Activated CD4-positive, CD25-positive, alpha-beta regulatory T cell treated with anti-CD3 and anti-CD28 coated beads, Interleukin-2, amount 50 U/mL, for 16 hours (primary cell): ENCODE data around the gene PAPLN.
"Not testable (repeated sequence)": the region's sequence is repeated elsewhere in the genome, so short reads cannot be mapped to it uniquely, and the experiment has no call there.

Source experiments
- DNase-seq: peaks from one replicate; pipeline ENCODE4 v3.0.0-alpha.2; 2020; ENCODE audit warnings: low read depth, low spot score

PAPLN gene

DNA sequence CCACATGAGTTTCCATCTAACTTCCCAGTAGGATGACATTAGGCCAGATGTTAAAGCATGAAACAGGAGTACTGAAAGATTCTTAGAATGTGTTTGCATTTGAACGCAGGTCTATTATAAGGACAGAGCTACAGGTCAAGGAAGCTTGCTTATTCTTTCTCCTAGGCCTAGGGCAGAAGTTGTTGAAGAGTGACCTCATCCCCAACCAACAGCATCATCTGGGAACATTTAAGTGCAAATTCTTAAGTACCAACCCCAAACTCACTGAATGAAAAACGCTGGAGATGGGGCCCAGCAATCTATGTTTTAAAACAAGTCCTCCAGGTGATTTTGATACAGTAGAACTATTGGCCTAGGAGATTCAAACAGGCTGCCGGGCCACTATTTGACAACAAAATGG is 52.4 kb downstream of the PAPLN start:
- no peak for DNase-seq

DNA sequence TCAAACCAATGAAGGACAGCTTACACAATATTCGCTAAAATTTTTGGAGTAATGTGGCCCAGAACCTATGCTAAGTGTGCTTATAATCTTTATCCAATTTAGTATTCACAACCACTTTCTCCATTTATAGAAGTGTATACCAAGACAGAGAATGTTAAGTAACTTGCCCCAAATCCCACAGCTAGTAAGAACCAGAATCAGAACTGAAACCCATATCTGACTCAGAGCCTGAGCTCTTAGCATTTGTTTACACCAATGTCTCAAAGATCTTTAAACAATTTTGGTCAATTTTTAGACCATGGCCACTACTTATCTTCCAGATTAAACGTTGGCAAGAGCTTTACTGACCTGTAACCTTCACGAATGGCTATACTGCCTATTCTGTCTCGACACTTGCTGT is 53.0 kb downstream of the PAPLN start:
- no peak for DNase-seq

DNA sequence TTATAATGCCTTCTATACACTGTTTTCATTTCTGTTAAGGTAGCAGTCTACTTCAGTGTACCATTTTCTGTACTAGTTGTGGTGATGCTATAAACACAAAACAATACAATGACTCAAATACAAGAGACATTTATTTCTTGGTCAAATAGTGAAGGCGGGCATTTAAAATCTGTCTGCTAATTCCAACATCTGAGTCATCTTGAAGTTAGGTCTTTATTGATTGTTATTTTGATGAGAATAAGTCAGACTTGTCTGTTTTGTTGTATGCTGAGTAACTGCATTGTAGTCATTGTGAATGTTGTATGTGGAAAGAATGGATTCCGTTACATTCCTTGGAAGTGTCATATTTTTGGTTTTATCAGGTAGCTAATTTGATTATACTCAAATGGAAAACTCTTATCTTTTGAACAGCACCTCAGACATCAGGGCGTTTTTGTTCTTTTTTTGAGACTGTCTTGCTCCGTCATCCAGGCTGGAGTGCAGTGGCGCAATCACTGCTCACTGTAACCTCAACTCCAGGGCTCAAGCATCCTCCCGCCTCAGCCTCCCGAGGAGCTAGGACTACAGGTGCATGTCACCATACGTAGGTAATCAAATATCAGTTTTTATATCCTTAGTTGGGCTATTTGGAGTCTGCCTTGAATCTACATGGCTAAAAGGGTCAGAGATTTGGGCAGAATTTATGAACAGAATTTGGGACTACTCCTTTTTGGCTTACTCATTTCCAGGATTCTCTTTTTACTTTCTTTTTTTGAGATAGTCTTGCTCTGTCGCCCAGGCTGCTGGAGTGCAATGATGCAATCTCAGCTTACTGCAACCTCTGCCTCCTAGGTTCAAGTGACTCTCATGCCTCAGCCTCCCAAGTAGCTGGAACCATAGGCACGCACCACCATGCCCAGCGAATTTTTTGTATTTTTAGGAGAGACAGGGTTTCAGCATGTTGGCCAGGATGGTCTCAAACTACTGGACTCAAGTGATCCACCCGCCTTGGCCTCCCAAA is 56.8 kb downstream of the PAPLN start:
- no peak for DNase-seq

DNA sequence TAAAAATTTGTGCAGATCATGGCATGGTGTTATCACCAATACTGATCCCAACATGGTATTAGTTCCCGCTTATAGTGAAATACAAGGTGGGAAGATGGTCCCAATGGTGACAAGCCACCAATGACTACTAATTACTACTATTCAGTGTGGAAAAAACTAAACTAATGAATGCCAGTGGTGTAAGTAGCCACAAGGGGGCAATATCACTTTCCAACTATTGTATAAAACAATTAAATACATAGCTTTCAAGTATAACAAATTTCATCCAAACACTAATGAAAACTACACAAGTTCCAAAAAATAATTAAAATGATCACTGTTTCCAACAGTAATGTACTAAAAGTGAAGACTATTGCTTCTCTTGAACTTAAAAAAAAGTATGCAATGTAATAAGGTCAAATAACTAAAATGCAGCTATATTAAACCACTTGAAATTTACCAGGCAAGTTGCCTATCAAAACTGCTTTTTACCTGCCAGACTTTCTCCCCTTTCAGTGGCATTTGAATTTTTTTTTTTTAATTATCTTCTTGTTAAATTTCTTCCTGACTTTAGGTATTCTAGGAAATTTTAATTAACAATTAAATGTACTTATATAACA is 58.0 kb downstream of the PAPLN start:
- no peak for DNase-seq

DNA sequence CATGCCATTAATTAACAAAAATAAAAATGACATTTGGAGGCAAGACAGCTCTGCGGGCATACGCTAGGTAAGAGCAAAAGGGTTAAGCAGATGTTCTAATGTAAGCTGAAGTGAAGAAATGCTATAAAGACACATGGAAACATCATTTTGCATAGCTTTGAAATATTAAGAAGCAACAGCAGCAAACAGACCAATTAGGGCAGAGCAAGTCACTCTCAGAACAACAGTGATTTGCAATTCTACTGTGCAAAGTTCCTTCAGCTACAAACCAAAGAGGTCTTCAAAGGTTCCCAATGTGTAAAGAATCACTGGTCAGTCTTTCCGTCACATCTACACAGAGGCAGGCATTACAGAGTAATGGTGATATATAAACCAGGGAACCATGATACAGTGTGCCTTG is 68.2 kb downstream of the PAPLN start:
- DNase-seq = no peak

DNA sequence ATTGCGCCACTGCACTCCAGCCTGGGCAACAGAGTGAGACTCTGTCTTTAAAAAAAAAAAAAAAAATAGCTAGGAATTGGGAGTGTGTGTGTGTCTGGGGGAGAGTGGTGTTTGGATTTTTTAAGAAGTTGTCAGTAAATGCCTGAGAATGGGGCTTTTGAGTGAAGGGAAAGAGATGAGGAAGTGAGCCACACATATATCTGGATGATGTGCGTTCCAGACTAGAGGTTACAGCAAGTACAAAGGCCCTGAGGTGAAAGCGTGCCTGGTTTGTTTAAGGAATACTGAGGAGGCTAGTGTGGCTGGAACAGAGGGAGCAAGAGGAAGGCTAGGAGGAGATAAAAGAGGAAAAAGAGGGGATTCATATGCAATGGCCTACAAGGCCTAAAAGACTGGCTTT is 70.0 kb downstream of the PAPLN start:
- no peak for DNase-seq

DNA sequence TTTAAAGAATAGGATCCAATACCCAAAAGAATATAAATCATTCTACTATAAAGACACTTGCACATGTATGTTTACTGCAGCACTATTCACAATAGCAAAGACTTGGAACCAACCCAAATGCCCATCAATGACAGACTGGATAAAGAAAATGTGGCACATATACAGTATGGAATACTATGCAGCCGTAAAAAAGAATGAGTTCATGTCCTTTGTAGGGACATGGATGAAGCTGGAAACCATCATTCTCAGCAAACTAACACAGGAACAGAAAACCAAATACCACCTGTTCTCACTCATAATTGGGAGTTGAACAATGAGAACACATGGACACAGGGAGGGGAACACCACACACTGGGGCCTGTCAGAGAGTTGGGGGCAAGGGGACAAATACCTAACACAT is 71.9 kb downstream of the PAPLN start:
- not testable (repeated sequence) for DNase-seq

DNA sequence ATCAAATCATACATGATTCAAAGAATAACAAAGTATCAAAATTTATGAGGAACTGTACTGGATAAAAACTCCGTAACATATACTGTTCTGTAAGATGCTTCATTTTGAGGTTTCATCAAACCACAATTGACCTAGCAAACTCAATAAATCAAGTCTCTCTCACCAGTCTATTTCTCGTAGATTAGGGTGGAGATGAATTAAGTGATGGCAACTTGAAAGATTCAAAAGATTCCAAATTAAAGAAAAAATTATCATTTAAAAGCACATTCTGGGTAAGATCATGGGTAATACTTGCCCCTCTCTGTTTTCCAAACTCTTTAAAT is 74.4 kb downstream of the PAPLN start:
- DNase-seq = no peak

DNA sequence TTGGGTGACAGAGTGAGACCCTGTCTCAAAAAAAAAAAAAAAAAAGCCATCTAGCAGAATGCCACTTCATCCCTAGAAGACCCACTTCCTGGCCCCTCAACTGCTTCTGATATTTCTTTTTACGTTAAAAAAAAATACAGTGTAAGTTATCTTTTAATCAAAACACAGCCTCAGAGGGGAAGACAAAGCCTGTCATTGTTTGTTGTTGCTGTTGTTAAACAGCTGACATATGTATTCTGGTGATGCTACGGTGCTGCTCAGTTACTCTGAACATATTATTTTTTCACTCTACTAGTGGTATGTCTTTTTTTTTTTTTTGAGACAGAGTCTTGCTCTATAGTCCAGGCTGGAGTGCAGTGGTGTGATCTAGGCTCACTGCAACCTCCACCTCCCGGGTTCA is 75.4 kb downstream of the PAPLN start:
- DNase-seq = no peak

DNA sequence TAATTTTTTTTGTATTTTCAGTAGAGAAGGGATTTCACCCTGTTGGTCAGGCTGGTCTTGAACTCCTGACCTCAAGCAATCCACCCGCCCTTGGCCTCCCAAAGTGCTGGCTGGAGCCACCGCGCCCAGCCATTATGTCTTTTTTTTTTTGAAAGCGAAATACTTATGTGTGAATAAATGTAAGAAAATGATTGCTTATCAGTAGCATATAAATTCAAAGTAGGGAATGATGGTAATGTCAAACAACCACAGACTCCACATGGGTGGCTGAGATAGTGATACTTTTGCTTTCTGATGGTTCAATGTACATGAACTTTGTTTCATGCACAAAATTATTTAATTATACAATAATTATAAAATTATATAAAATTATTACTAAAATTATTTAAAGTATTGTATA is 75.8 kb downstream of the PAPLN start:
- no peak for DNase-seq

DNA sequence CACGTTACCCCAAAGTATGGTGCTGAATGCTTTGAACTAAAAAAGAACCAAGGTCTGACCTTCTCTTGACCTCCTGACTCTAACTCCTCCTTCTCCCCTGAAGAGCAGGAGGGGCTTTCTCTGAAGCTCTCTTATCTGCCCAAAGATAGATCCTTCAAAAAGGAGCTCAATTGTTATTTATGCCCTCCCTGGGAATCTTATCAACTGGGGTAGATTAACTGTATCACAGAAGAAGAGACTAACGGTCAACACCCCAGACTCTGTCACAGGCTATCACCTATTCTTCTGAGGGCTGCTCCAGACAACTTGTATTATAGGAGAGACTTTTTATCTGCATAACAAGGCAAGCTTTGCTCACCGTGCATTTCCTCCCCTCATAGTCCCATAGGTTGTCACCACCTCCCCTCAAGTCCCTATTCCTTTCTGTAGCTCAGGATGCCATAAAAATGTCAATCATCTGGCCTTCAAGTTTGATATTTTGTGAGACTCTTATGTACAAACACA is 86.6 kb downstream of the PAPLN start:
- no peak for DNase-seq
